Osteoblast (primary cell): ENCODE data around the gene MGMT. TPM values are rescaled to one million over a fixed set of nuclear protein-coding genes. Genes with fewer than 3 reads are reported as not detected.

Experiments
- DNase-seq: peaks from one replicate; pipeline ENCODE4 v3.0.0; 2011; ENCODE audit warnings: low spot score, mixed read lengths; ENCODE audit not compliant: insufficient read length; ENCODE audit errors: missing footprints
- H2AFZ ChIP-seq: 2 replicates; pipeline ENCODE4 v1.6.0; 2011; ENCODE audit warnings: mild to moderate bottlenecking, low read length
- H3K27ac ChIP-seq: 2 replicates; pipeline ENCODE4 v1.5.1; 2011; ENCODE audit warnings: mild to moderate bottlenecking, low read depth, low read length, moderate library complexity
- H3K27me3 ChIP-seq: 2 replicates; pipeline ENCODE4 v1.6.0; 2012; ENCODE audit warnings: mild to moderate bottlenecking, control low read depth, inconsistent platforms, low read length, moderate library complexity; ENCODE audit not compliant: insufficient read depth
- H3K36me3 ChIP-seq: 2 replicates; pipeline ENCODE4 v1.5.1; 2011; ENCODE audit warnings: mild to moderate bottlenecking, low read length, control low read depth, moderate library complexity; ENCODE audit not compliant: insufficient read depth
- H3K4me1 ChIP-seq: 2 replicates; pipeline ENCODE4 v1.5.1; 2011; ENCODE audit warnings: mild to moderate bottlenecking, low read length, control low read depth, moderate library complexity; ENCODE audit not compliant: insufficient read depth
- H3K4me2 ChIP-seq: 2 replicates; pipeline ENCODE4 v1.6.0; 2011; ENCODE audit warnings: mild to moderate bottlenecking, low read length; ENCODE audit not compliant: insufficient read depth
- H3K4me3 ChIP-seq: fragments of 200-600 bp; sonication (generic); 3 replicates; pipeline ENCODE4 v1.5.1; 2012; ENCODE audit warnings: mild to moderate bottlenecking, low read length, inconsistent platforms; ENCODE audit not compliant: insufficient read depth
- H3K79me2 ChIP-seq: 2 replicates; pipeline ENCODE4 v1.6.0; 2012; ENCODE audit warnings: mild to moderate bottlenecking, low read length, control low read depth, inconsistent platforms; ENCODE audit not compliant: insufficient read depth
- H3K9me3 ChIP-seq: 2 replicates; pipeline ENCODE4 v1.5.1; 2011; ENCODE audit warnings: low read depth, low read length, control low read depth
- H4K20me1 ChIP-seq: 2 replicates; pipeline ENCODE4 v1.6.0; 2012; ENCODE audit warnings: mild to moderate bottlenecking, low read length, control low read depth; ENCODE audit not compliant: insufficient read depth
- total RNA-seq: library from RNA; depleted of rRNA; stranded (reverse); fragments of >200 nt; gene quantifications from 2 replicates; pipeline ENCODE4 v1.2.3, GENCODE V29; 2012
- TF ChIP-seq, protein P1 (sequence below): IDR thresholded peaks from 2 replicates; pipeline ENCODE4 v1.5.1; 2011; ENCODE audit warnings: mild to moderate bottlenecking, low read depth, low read length, moderate library complexity; ENCODE audit errors: extremely low read depth

Gene MGMT
- total RNA-seq, 1 donor: 21.0 TPM

DNA sequence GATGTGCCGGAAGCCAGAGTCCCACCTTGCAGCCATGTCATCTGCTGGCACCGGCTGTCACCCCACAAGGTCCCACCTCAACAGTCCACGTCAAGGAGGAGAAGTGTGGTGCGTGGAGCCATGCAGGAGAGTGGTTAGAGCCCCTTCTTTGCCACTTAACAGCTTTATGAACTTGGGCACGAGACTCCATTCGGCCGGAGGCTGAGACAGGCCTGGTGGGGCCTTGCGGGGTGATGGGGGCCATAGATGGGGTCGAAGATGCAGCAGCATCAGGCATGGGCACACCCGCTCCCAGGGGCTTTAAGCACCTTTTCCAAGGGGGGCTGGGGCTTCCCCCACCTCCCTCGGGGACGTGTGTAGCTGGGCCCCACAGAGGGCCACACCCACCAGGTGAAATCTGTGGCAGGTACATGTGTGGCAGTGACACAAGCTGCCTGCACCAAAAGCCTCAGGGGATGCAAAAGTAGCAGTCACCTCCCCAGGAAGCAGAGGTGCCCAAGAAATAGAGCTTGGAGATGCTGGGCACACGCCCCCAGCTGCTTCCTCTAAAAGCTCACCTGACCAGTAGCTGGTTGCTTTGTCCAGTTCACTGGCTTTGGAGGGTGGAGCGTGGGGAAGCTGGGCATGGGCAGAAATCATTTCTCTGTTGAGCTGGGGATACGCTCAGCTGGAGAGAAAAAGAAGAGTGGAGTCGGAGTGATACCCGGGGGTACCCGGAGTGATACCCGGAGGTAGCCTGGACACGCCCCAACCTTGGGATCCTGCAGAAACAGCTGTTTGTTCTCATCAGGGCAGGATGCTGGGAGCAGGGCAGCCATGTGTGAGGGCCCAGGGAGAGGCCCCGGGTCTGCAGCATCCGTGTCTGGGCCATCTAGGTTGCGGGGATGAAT is 297.2 kb downstream of the MGMT start:
- no peaks in the 10 kb centered on the region for H3K27me3 ChIP-seq
- no peak overlapping the region for H2AFZ ChIP-seq
- H3K36me3 ChIP-seq: no peaks in the 10 kb centered on the region
- no peak overlapping the region for H3K4me2 ChIP-seq
- H4K20me1 ChIP-seq: no peaks in the 10 kb centered on the region
- peak; percentile 70 for DNase-seq
- TF ChIP-seq, protein P1, sequence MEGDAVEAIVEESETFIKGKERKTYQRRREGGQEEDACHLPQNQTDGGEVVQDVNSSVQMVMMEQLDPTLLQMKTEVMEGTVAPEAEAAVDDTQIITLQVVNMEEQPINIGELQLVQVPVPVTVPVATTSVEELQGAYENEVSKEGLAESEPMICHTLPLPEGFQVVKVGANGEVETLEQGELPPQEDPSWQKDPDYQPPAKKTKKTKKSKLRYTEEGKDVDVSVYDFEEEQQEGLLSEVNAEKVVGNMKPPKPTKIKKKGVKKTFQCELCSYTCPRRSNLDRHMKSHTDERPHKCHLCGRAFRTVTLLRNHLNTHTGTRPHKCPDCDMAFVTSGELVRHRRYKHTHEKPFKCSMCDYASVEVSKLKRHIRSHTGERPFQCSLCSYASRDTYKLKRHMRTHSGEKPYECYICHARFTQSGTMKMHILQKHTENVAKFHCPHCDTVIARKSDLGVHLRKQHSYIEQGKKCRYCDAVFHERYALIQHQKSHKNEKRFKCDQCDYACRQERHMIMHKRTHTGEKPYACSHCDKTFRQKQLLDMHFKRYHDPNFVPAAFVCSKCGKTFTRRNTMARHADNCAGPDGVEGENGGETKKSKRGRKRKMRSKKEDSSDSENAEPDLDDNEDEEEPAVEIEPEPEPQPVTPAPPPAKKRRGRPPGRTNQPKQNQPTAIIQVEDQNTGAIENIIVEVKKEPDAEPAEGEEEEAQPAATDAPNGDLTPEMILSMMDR: no peak
- H3K4me3 ChIP-seq: no peak overlapping the region
- no peaks in the 10 kb centered on the region for H3K4me1 ChIP-seq
- no peak overlapping the region for H3K27ac ChIP-seq
- no peaks in the 10 kb centered on the region for H3K9me3 ChIP-seq
- H3K79me2 ChIP-seq: no peaks in the 10 kb centered on the region

DNA sequence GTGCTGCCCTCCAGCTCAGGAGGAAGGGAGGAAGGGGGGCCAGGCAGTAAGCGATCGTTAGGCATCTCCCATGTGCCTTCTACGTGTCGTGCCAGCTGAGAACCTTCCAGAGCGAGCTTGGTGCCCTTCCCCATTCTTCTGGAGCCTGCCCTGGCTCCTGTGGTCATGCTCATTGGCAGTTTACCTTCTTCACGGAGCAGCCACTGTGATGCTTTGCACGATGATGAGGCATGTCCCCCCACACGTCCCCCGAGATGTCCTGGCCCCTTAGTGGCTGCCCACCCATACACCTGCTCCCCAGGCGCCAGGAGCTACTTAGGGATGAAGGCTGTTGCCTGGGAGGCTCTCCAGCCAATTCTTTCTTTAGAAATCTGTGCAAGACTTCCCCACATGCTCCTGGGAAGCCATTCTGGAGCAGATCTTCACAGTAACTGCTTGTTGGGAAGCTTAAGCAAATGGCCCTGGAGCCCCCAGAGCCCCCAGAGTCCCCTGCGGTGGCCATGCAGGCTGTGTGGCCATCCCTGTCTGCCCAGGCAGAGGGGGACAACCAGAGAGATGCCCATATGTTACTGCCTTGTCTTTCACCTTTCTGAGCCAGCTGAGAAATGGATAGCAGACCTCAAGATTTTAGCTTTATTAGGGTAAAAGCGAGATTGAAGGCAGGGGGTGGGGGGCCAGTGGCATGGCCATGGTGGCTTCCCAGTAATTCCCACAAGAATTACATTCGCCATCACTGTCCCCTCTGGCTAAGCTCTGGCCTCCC is 298.0 kb downstream of the MGMT start:
- Histone ChIP-seq H3K79me2 (no peaks in the 10 kb centered on the region), H3K4me2 (no peak overlapping the region), H3K9me3 (no peaks in the 10 kb centered on the region), H2AFZ (no peak overlapping the region), H3K27me3 (no peaks in the 10 kb centered on the region), H3K36me3 (no peaks in the 10 kb centered on the region), H3K4me1 (no peaks in the 10 kb centered on the region), H3K27ac (no peak overlapping the region), H3K4me3 (no peak overlapping the region), H4K20me1 (no peaks in the 10 kb centered on the region)
- TF ChIP-seq, protein P1: no peak
- DNase-seq: peak; percentile 82

DNA sequence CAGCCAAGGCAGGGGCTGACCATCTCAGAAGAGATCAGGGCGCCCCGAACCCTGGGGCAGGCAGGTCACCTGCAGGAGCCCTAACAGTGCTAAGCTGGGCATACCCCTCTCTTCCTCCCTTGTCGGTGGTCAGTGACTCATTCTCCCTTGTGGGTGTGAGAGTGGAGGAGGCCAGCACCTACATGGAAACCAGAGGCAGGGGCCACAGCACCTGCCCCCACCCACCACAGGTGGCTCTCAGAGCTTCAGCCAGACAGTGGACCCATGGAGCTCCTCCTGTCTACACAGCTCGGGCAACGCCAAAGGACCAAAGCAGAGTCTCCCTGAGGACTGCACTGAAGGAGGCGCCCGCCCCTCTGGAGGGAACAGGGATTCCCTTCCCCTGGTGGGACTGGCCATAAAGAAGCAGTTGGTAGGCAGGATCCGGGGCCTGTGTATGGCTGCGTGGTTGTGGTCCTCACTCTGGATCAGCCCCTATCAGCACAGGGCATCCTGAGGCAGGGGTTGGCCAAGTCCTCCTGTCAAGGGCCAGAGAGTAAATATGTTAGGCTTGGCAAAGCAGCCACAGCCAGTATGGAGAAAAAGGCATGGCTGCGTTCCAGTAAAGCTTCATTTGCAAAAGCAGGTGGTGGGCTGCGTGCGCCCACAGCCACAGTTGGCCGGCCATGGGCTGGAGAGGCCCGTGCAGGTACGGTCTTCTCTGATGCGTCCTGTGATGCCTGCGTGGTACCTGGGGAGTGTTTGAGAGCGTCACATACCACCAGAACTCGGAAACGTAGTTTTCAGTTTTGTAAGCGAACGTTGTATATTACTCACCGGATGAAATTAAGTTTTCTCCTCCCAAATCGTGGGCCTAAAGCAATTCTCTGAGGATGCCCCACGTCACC is 298.9 kb downstream of the MGMT start:
- Histone ChIP-seq H3K27me3 (no peaks in the 10 kb centered on the region), H3K4me2 (no peak overlapping the region), H3K4me3 (no peak overlapping the region), H4K20me1 (no peaks in the 10 kb centered on the region), H3K4me1 (no peaks in the 10 kb centered on the region), H3K9me3 (no peaks in the 10 kb centered on the region), H3K79me2 (no peaks in the 10 kb centered on the region), H3K36me3 (no peaks in the 10 kb centered on the region), H2AFZ (no peak overlapping the region), H3K27ac (no peak overlapping the region)
- TF ChIP-seq, protein P1: no peak
- peak; percentile 77 for DNase-seq
